HFF-Myc (cell line): ENCODE data around the gene SH3RF2.

Source experiments
- DNase-seq: peaks from one replicate; pipeline ENCODE4 v3.0.0-alpha.2; 2011; ENCODE audit warnings: low read depth; ENCODE audit errors: extremely low read depth
- H3K4me3 ChIP-seq: replicated peaks from 2 replicates; pipeline ENCODE4 v1.5.1; 2011; ENCODE audit warnings: low read depth, mild to moderate bottlenecking, control low read depth, low read length
- CTCF ChIP-seq: IDR thresholded peaks from 2 replicates; pipeline ENCODE4 v1.5.1; 2012; ENCODE audit warnings: mild to moderate bottlenecking, low read depth, low read length, control low read depth; ENCODE audit errors: missing control alignments

The SH3RF2 gene

GRCh38 chr5:146000072-146000471 lies 63.7 kb downstream of the SH3RF2 start:
- no peak overlapping the region for H3K4me3 ChIP-seq
- no peak for DNase-seq
- no peak for TF ChIP-seq CTCF

GRCh38 chr5:146001544-146002190 lies 65.3 kb downstream of the SH3RF2 start:
- no peak for DNase-seq
- no peak overlapping the region for H3K4me3 ChIP-seq
- no peak for TF ChIP-seq CTCF

GRCh38 chr5:146002491-146002890 lies 66.1 kb downstream of the SH3RF2 start:
- TF ChIP-seq CTCF, result no peak
- no peak overlapping the region for H3K4me3 ChIP-seq
- no peak for DNase-seq

GRCh38 chr5:146003852-146004251 lies 67.5 kb downstream of the SH3RF2 start:
- DNase-seq, result no peak
- no peak overlapping the region for H3K4me3 ChIP-seq
- no peak for TF ChIP-seq CTCF

- no peak for DNase-seq
- H3K4me3 ChIP-seq, result no peak overlapping the region
- no peak for TF ChIP-seq CTCF
Measured at GRCh38 chr5:146005264-146005663, 68.9 kb downstream of the SH3RF2 start.

- DNase-seq, result no peak
- TF ChIP-seq CTCF, result no peak
- H3K4me3 ChIP-seq, result no peak overlapping the region
Measured at GRCh38 chr5:146005723-146006122, 69.3 kb downstream of the SH3RF2 start.
